ENCODE results near the gene PHC2. TPM values are rescaled to one million over a fixed set of nuclear protein-coding genes. Genes with fewer than 3 reads are reported as not detected.

Gene PHC2
- polyA plus RNA-seq, 1 donor from 2014 or later = 171 TPM

- TF ChIP-seq EZH2 (IDR thresholded peaks at IDR 0.05; ENCODE audit: borderline replicate concordance, insufficient read depth, low read length, poor library complexity, severe bottlenecking) (no peak), REST (IDR thresholded peaks at IDR 0.05; ENCODE audit: borderline replicate concordance) (no peak), MXI1 (conservative IDR thresholded peaks at IDR 0.05; ENCODE audit: poor library complexity, severe bottlenecking) (no peak), EP300 (conservative IDR thresholded peaks at IDR 0.05; ENCODE audit: poor library complexity, severe bottlenecking) (no peak), CTCF (IDR thresholded peaks at IDR 0.05; ENCODE audit: poor library complexity, severe bottlenecking) (no peak), TAF1 (IDR thresholded peaks at IDR 0.05; ENCODE audit: low read depth) (no peak), POLR2AphosphoS5 (IDR thresholded peaks at IDR 0.05) (no peak), RAD21 (conservative IDR thresholded peaks at IDR 0.05) (no peak), SMC3 (conservative IDR thresholded peaks at IDR 0.05; ENCODE audit: poor library complexity) (no peak)
- Histone ChIP-seq H3K27ac (ENCODE audit: low read length) (no peak overlapping the region), H3K36me3 (ENCODE audit: insufficient read depth, low read length) (no peaks in the 10 kb centered on the region)
These were observed 141.7 kb downstream of the PHC2 start for GRCh38 chr1:33288976-33289857.

GRCh38 chr1:33287317-33287716 is 143.6 kb downstream of the PHC2 start:
- no peaks in the 10 kb centered on the region for H3K27me3 ChIP-seq (ENCODE audit: insufficient read depth, low read depth, low read length)
- H3K9me2 ChIP-seq (ENCODE audit: insufficient read depth, low read length) = no peaks in the 10 kb centered on the region
- H3K4me2 ChIP-seq (ENCODE audit: low read length) = no peak overlapping the region
- no peaks in the 10 kb centered on the region for H4K20me1 ChIP-seq (ENCODE audit: insufficient read depth)
- no peaks in the 10 kb centered on the region for H3F3A ChIP-seq (ENCODE audit: insufficient read depth, low read length, poor library complexity, severe bottlenecking)
- H3K79me2 ChIP-seq (replicated peaks; ENCODE audit: insufficient read depth, low read length) = no peaks in the 10 kb centered on the region
- H3K9me3 ChIP-seq (ENCODE audit: low read length) = no peaks in the 10 kb centered on the region
- TF ChIP-seq EP300 (conservative IDR thresholded peaks at IDR 0.05; ENCODE audit: poor library complexity, severe bottlenecking) (no peak), TAF1 (IDR thresholded peaks at IDR 0.05; ENCODE audit: low read depth) (no peak), POLR2AphosphoS5 (IDR thresholded peaks at IDR 0.05) (no peak), SMC3 (conservative IDR thresholded peaks at IDR 0.05; ENCODE audit: poor library complexity) (no peak), RAD21 (conservative IDR thresholded peaks at IDR 0.05) (no peak), CTCF (IDR thresholded peaks at IDR 0.05; ENCODE audit: poor library complexity, severe bottlenecking) (no peak), REST (IDR thresholded peaks at IDR 0.05; ENCODE audit: borderline replicate concordance) (no peak), EZH2 (IDR thresholded peaks at IDR 0.05; ENCODE audit: borderline replicate concordance, insufficient read depth, low read length, poor library complexity, severe bottlenecking) (no peak), MXI1 (conservative IDR thresholded peaks at IDR 0.05; ENCODE audit: poor library complexity, severe bottlenecking) (no peak)
- no peak overlapping the region for H3K4me3 ChIP-seq (ENCODE audit: low read length)
- no peaks in the 10 kb centered on the region for H3K36me3 ChIP-seq (ENCODE audit: insufficient read depth, low read length)
- no peak overlapping the region for H3K9ac ChIP-seq (ENCODE audit: low read length)
- H2AFZ ChIP-seq (ENCODE audit: low read depth, low read length) = no peak overlapping the region
- H3K27ac ChIP-seq (ENCODE audit: low read length) = no peak overlapping the region

More at GRCh38 chr1:33288976-33289857, 141.7 kb downstream of the PHC2 start:
- H3K27me3 ChIP-seq (ENCODE audit: insufficient read depth, low read depth, low read length) = no peaks in the 10 kb centered on the region
- H3K9ac ChIP-seq (ENCODE audit: low read length) = no peak overlapping the region
- no peaks in the 10 kb centered on the region for H3K9me3 ChIP-seq (ENCODE audit: low read length)
- H3F3A ChIP-seq (ENCODE audit: insufficient read depth, low read length, poor library complexity, severe bottlenecking) = no peaks in the 10 kb centered on the region
- H3K9me2 ChIP-seq (ENCODE audit: insufficient read depth, low read length) = no peaks in the 10 kb centered on the region
- no peaks in the 10 kb centered on the region for H3K79me2 ChIP-seq (replicated peaks; ENCODE audit: insufficient read depth, low read length)
- H3K4me3 ChIP-seq (ENCODE audit: low read length) = no peak overlapping the region
- no peak overlapping the region for H2AFZ ChIP-seq (ENCODE audit: low read depth, low read length)
- no peaks in the 10 kb centered on the region for H4K20me1 ChIP-seq (ENCODE audit: insufficient read depth)
- H3K4me2 ChIP-seq (ENCODE audit: low read length) = no peak overlapping the region

Measured in neural cell (in vitro differentiated cells).